Left lobe of liver (tissue), 2 donors: ENCODE measurements around the gene IGIP. TPM values are rescaled to one million over a fixed set of nuclear protein-coding genes. Genes with fewer than 3 reads are reported as not detected.

ENCODE experiments used
- ATAC-seq: fragments of 200-7000 bp; cut with Tn5 transposase; one replicate; pipeline ENCODE4 v1.9.1; 2020; ENCODE audit warnings: mild to moderate bottlenecking, moderate library complexity
- DNase-seq: peaks from one replicate; pipeline ENCODE4 v3.0.0-alpha.2; 2020; ENCODE audit warnings: low spot score
- total RNA-seq: library from RNA; stranded (reverse); gene quantifications from one replicate; pipeline ENCODE4 v1.2.1, GENCODE V29; 2021
- donor health status: DM: no; HTN: no; CAD: no; lungs with moderate emphysema.
- donor health status: DM: no; HTN: yes; CAD: no.

The IGIP gene
- total RNA-seq, 1 donor from 2014 or later: 7.0 TPM

DNA sequence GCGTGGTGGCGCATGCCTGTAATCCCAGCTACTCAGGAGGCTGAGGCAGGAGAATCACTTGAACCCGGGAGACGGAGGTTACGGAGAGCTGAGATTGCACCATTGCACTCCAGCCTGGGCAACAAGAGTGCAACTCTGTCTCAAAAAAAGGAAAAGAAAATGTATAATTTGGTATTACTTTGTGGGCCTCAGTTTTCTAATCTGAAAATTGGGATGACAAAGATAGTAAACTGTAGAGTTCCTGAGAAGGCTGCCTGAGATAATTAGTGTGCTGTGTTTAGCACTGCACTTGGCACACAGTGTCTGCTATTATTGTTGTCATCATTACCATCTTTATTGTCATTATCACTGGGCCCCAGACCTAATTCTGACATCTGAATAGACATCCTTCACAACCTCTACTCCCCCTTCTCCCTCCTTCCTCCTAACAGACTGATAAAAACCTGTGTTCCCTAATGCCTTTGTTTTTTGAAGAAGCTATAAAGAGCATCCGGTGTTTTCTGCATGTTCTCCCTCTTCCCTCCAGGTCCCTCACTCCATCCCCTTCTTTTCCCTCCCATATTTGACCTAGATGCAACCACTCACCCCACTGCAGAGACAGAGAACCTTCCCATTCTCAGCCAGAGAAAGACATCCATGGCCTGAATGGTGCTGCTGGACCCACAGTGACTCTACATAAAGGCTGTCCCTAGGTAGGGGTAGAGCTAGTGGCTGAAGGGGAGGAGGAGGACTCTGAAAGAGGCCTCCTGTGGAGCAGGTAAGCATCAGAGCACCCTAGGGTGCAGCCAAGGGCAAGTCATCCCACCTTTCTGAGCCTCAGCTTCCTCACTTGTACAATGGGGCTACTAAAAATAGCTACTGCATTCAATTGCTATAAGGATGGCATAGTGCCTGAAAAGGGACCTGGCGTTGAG is 33.5 kb downstream of the IGIP start:
- no peak for ATAC-seq
- no peak for DNase-seq

- no peak for DNase-seq
- ATAC-seq: no peak
Observed at GRCh38 chr5:140162275-140162674, 36.5 kb downstream of the IGIP start.

- no peak for DNase-seq
- ATAC-seq: no peak
Observed at GRCh38 chr5:140162781-140163180, 37.0 kb downstream of the IGIP start.

DNA sequence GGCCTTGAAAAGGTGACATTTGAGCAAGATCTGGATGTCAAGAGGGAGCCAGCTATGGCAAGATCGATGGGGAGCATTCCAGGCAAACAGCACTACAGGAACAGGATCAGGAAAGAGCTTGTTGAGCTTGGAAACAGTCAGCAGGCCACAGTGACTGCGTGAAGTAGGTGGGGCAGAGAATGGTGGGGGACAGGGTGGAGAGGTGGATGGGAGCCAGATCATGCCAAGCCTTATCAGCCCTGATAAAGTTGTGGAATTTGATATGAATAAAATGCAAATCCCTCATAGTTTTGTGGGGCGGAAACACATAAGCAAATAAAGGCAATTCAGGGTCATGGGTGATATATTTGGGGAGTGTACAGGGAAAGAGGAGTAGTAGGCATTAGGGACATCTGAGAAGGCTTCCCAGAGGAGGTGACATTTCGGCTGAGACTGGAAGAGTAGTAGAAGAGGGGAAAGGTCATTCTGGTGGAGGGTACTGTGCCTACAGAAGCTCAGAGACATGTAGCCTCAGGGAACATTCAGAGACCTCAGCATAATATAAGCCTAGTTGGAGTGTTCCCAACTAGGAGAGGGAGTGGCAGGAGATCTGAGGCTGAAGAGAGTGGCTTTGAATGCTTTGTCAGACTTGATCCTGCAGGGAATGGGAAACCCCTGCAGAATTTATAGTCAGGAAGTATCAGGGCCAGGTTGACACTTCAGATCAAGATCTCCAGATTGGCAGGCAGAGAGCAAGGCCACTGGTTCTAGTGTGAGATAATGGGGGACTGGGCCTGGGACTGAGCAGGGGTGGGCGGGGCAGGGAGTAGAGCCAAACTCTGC is 39.6 kb downstream of the IGIP start:
- DNase-seq (peak; percentile 64), ATAC-seq (peak; percentile 89)

DNA sequence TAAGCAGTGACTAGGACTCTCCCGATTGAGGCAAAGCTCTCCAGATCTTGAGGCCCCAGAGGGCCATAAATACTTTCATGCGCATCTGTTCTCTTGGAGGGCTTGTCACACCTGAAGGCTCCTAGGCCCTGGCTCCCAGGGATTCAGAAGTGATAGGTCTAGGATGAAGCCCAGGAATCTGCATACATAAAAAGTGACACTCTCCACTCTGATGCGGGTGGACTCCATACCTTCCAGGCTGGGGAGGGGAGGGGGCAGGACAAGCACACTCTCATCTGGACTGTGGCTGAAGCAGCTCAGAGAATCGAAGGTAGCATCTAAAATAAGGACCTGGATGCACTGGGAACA is 40.2 kb downstream of the IGIP start:
- no peak for DNase-seq

DNA sequence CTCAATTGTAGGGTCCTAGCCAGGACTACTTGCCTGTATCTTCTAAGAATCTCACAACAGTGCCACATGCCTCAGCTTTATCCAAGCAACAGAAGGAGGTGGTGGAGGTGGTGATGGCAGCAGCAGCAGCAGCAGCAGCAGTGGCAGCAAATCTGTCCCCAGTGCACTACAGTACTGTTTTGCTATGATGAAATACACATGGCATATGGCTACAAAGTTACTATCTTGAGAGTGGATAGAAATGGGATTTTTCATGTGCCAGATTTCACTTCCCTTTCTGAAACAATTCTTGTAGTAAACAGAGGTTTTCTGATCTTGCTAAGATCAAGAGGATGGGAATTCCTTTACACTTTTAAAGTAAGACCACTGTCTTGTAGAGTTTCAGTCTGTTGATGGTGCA is 41.2 kb downstream of the IGIP start:
- ATAC-seq: no peak
- no peak for DNase-seq

More for the DNA sequence above, 40.2 kb downstream of the IGIP start:
- no peak for ATAC-seq

DNA sequence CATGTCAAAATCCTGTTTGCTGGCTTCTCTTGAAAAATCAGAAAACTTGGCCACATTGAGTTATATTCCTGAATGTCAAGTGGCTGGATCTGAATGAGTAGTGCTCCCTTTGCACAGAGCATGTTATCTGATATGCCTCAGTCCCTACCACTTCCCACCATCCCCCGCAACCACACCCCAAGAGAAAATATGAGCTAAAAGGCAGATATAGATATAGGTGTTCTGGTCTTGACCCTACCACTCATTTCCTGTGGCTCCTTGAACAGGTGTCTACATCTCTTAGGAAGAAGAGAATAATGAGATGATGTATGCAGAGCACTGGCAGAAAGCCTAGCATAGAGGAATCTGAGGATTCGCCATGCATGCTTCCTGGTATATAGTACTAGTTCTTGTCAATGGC is 42.6 kb downstream of the IGIP start:
- no peak for ATAC-seq

GRCh38 chr5:140169410-140169809 is 43.7 kb downstream of the IGIP start:
- ATAC-seq (peak; percentile 31), DNase-seq (no peak)

More for the DNA sequence above, 42.6 kb downstream of the IGIP start:
- DNase-seq: no peak

DNA sequence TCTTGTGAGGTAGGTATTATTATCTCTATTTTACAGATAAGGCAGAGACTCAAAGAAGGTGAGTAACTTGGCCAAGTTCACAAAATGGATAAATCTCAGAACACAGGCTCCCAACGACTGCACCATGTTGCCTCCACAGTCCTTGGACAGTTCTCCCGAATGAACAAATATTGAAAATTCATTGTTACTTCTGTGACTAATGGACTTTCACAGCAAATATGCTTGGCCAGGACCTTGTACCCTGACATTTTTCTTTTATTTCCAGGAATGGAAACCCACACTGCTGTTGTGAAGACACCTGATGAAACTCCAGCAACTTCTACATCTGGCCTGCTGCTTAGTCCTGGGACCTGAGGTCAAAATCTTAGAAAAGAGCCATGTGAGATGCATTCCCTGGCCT is 46.7 kb downstream of the IGIP start:
- DNase-seq: no peak
- ATAC-seq: no peak

- DNase-seq: no peak
- ATAC-seq: no peak
Observed at GRCh38 chr5:140174014-140174413, 48.3 kb downstream of the IGIP start.

- DNase-seq: peak; percentile 98
- ATAC-seq: peak; percentile 90
Observed at GRCh38 chr5:140174465-140175366, 49.0 kb downstream of the IGIP start, which contains the start of gene CYSTM1. Gene CYSTM1 (plus strand): TSS chr5:140175188. CDS start chr5:140194466, 19,278 bp downstream.

- peak; percentile 69 for ATAC-seq
- peak; percentile 74 for DNase-seq
Observed at GRCh38 chr5:140175367-140176030, 49.8 kb downstream of the IGIP start.

GRCh38 chr5:140176031-140176387 is 50.3 kb downstream of the IGIP start:
- ATAC-seq (no peak), DNase-seq (no peak)

DNA sequence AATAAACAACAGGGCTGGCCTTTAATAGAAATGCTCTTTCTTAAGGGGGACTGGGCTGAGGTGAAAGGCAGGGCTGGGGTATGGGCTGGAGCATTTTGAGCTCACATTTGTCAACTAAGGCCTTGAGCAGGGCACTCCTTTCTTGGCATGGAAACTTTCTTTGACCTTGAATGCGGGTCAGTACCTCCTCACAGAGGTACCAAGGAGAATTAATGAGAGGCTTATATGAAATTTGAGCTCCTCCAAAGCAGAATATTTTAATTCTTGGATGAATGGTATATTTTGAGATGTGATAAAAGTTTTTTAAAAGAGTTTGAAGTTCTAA is 52.3 kb downstream of the IGIP start:
- ATAC-seq (no peak), DNase-seq (no peak)

GRCh38 chr5:140178482-140179116 is 52.9 kb downstream of the IGIP start:
- ATAC-seq (no peak), DNase-seq (no peak)

Other genes with a start within 250 kb of the IGIP start
- 0.81 TPM for gene NRG2, start 82.6 kb upstream of the IGIP start, total RNA-seq
- gene PURA, start 11.8 kb upstream of the IGIP start, total RNA-seq: 12.7 TPM
- gene CYSTM1, start 49.3 kb downstream of the IGIP start, total RNA-seq: 24.6 TPM
- 11.0 TPM for gene PFDN1, start 177.2 kb downstream of the IGIP start, total RNA-seq
- 0.70 TPM for gene HBEGF, start 220.7 kb downstream of the IGIP start, total RNA-seq
- gene SLC4A9, start 234.3 kb downstream of the IGIP start, total RNA-seq: 0.10 TPM